Measurements from ENCODE around the gene MTUS2. TPM values are rescaled to one million over a fixed set of nuclear protein-coding genes. Genes with fewer than 3 reads are reported as not detected.
"Not testable (repeated sequence)": the region's sequence is repeated elsewhere in the genome, so short reads cannot be mapped to it uniquely, and the experiment has no call there.

The MTUS2 gene
- total RNA-seq, 1 donor: 0.10 TPM

DNA sequence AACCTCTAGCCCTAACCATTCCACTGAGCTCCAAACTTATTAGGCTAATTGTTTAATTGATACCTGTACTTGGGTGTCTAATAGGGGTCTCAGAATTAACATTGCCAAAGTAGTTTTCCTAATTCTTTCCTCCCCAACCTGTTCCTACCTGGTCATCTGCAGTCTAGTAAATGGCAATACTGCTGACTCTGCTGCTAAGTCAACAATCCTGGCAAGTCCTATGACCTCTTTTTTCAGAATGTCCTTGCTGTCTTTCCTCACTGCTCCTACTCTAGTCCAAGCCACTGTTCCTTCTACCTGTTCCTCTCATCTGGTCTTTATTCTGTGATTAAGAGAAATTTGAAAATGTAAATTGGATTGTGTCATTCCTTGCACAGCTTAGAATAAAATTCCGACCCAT, 143.9 kb downstream of the MTUS2 start:
- no peaks in the 10 kb centered on the region for H3K9me3 ChIP-seq (ENCODE audit: low read depth, low read length)
- H3K27me3 ChIP-seq (ENCODE audit: insufficient read depth, low read length): peaks cover 3% of the 10 kb centered on the region
- no peaks in the 10 kb centered on the region for H3K4me1 ChIP-seq (ENCODE audit: insufficient read depth, low read length)
- H3K4me3 ChIP-seq (ENCODE audit: low read length): no peak overlapping the region

DNA sequence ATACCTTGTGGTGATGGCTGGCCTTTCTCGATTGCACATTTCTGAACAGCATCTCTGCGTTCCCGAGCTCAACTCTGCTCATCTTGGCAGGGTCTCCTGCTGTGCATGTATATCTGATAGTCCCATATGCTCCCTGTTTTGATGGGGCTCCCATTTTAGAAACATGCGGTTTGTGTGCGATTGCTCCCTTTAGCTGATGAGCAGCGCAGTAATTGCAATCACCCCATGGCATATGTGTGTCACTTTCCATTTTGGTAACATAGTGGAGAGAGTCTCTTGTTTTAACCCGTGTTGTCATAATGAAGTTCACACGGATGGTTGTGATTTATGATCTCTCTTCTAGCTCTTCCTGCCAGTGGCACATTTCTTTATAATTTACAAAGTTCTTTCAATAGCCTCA, 144.7 kb downstream of the MTUS2 start:
- Histone ChIP-seq H3K4me3 (ENCODE audit: low read length) (no peak overlapping the region), H3K27me3 (ENCODE audit: insufficient read depth, low read length) (peaks cover 3% of the 10 kb centered on the region), H3K9me3 (ENCODE audit: low read depth, low read length) (no peaks in the 10 kb centered on the region), H3K4me1 (ENCODE audit: insufficient read depth, low read length) (no peaks in the 10 kb centered on the region)

DNA sequence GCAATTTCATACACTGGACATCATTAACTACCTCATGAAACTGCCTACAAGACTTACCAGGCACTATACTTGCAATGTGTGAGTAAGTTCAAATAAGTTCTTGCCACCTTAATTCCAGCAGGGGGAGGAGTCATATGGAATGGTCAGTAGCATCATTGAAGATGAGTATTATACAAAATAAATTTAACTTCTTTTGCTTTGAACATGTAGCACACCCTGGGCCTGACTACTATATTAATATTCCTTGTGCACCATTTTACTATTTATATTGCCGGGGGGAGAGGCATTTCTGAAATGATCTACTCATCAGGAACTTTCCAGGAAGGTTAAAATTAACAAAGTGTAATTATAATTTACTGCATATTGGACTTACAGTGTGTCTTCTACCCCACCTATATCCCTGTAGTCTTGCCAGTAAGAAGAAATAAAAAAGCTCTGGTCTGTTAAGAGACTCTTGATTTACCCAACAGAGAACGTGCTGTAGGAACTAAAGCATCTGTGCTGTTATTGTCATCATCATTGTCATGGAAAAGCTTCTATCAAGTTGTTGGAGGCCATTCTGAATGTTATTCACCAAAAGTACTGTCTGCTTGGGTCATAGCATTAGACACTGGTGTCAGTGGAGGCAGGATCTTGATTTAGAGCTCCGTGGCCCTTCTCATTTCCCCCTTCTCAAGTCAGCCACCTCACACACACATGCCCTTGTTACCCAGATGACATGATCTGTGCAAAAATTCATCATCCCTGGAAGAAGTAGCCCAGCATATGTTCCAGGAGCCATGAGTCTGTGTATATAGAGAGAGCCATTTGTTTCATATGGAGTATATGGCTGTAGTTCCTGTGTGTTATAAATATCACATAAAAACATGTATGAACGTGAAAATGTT, 147.1 kb downstream of the MTUS2 start:
- peaks cover 6% of the 10 kb centered on the region for H3K27me3 ChIP-seq (ENCODE audit: insufficient read depth, low read length)
- no peak overlapping the region for H3K4me3 ChIP-seq (ENCODE audit: low read length)
- H3K4me1 ChIP-seq (ENCODE audit: insufficient read depth, low read length): no peaks in the 10 kb centered on the region
- H3K9me3 ChIP-seq (ENCODE audit: low read depth, low read length): no peaks in the 10 kb centered on the region

DNA sequence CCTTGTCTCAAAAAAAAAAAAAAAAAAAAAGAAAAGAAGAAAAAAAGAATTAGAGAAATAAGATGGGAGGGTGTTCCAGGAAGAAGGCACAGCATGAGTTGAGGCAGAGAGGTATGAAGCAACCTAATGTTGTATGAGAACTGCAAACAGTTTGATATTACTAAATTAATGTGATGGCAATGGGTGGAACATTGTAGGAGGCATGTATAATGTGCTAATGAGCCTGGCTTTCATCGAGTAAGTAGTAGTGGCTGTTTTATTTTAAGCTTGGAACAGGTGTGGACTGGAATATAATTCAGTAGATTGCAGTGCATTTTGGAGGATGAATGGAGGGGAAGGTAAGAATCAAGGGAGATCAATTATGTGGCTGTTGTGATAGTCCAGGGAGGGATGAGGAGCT, 156.1 kb downstream of the MTUS2 start:
- H3K4me3 ChIP-seq (ENCODE audit: low read length): no peak overlapping the region
- H3K27me3 ChIP-seq (ENCODE audit: insufficient read depth, low read length): no peaks in the 10 kb centered on the region
- no peaks in the 10 kb centered on the region for H3K9me3 ChIP-seq (ENCODE audit: low read depth, low read length)
- no peaks in the 10 kb centered on the region for H3K4me1 ChIP-seq (ENCODE audit: insufficient read depth, low read length)

DNA sequence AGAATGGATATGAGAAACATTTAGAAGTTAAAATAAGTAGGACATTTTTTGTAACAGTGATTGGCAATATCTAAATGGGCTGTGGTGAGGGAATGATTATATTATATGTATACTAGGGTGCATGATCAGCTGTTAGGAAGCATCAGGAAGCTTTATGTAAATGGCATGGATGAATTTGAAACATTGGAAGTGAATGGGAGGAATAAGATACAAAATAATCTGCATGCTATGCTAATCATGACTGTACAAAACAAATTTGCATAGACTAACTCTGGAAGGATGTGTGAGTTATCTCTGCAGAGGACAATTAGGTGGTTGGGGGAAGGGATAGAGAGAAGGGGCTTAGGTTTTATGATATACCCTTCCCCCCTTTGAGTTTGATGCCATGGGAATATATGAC, 156.5 kb downstream of the MTUS2 start:
- H3K27me3 ChIP-seq (ENCODE audit: insufficient read depth, low read length): no peaks in the 10 kb centered on the region
- H3K4me3 ChIP-seq (ENCODE audit: low read length): no peak overlapping the region
- no peaks in the 10 kb centered on the region for H3K9me3 ChIP-seq (ENCODE audit: low read depth, low read length)
- no peaks in the 10 kb centered on the region for H3K4me1 ChIP-seq (ENCODE audit: insufficient read depth, low read length)

DNA sequence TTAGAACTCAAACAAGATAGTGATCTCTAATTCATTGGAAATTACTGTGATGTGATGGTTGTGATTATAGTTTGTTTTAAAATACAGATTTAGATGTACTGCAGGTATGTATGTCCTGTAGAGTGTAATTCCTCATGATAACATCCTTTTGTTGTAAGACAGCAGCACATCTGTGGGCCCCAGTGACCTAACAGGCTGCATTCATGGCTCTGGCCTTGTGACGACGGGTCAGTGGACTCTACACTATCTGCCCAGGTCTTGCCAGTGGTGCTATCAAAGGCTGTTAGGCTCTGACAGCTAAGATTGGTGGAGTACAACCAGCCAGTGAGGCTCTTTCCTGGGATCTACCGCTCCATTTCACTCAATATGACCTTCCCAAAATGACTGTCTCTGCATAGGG, 158.4 kb downstream of the MTUS2 start:
- Histone ChIP-seq H3K4me1 (ENCODE audit: insufficient read depth, low read length) (no peaks in the 10 kb centered on the region), H3K27me3 (ENCODE audit: insufficient read depth, low read length) (no peaks in the 10 kb centered on the region), H3K4me3 (ENCODE audit: low read length) (no peak overlapping the region), H3K9me3 (ENCODE audit: low read depth, low read length) (no peaks in the 10 kb centered on the region)

DNA sequence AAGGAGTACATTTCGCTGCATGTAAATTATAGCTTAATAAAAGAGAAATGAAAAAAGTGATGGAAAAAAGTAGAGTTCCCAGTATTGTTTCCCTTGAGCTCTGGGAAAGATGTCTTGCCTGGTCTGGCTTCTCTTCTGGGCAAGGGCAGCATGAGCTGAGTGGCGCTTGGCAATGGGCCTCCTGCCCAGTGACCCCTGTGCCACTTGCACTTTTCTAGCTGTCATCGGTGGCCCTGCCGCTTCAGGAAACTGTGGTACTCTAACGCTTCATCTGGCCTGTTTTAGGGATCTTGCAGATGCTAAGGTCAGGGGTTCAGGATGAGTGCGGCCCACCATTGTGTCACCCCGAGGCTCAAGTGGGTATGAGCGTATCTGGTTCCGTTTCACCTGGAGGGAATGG, 161.4 kb downstream of the MTUS2 start:
- Histone ChIP-seq H3K27me3 (ENCODE audit: insufficient read depth, low read length) (no peaks in the 10 kb centered on the region), H3K4me1 (ENCODE audit: insufficient read depth, low read length) (no peaks in the 10 kb centered on the region)

DNA sequence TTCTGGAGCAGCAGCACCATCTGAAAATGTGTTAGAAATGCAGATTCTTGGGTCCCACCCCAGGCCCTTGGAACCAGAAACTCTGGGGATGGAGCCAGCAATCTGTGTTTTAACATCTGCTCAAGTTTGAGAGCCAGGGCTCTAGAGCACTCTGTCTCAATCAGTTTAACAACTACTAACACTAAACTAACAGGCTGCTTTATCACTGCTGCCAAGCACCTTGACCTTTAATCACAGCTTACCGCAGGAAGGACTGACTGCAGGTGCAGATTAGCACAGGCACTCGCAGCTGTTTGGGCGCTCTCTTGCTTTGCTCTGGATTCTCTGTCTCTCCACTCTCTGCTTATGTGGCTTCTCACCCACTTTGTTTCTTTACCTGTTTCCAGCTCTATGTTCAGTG, 163.5 kb downstream of the MTUS2 start:
- no peaks in the 10 kb centered on the region for H3K9me3 ChIP-seq (ENCODE audit: low read depth, low read length)
- H3K27me3 ChIP-seq (ENCODE audit: insufficient read depth, low read length): no peaks in the 10 kb centered on the region
- H3K4me1 ChIP-seq (ENCODE audit: insufficient read depth, low read length): no peaks in the 10 kb centered on the region
- no peak overlapping the region for H3K4me3 ChIP-seq (ENCODE audit: low read length)

More for the DNA sequence above, 161.4 kb downstream of the MTUS2 start:
- H3K9me3 ChIP-seq (ENCODE audit: low read depth, low read length): no peaks in the 10 kb centered on the region
- no peak overlapping the region for H3K4me3 ChIP-seq (ENCODE audit: low read length)

DNA sequence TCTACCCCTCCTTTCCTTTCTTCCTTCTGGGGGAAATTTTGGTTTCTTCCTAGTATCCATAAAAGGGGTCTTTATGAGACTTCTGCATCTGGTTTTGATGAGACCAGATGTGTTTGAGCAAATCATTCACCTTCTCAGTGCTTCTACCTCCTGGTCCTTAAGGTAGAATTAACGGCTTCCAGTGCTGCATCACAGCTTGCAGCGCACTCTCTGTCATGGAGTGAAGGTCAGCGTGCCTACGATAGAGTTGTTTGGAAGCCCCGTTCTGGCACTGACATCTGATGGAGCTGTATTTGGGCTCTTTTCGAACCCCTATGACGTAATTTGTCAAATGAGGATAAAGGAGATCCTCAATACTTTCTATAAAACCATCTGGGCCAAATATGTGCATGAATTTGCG, 164.2 kb downstream of the MTUS2 start:
- no peaks in the 10 kb centered on the region for H3K4me1 ChIP-seq (ENCODE audit: insufficient read depth, low read length)
- no peaks in the 10 kb centered on the region for H3K27me3 ChIP-seq (ENCODE audit: insufficient read depth, low read length)
- no peaks in the 10 kb centered on the region for H3K9me3 ChIP-seq (ENCODE audit: low read depth, low read length)
- no peak overlapping the region for H3K4me3 ChIP-seq (ENCODE audit: low read length)

DNA sequence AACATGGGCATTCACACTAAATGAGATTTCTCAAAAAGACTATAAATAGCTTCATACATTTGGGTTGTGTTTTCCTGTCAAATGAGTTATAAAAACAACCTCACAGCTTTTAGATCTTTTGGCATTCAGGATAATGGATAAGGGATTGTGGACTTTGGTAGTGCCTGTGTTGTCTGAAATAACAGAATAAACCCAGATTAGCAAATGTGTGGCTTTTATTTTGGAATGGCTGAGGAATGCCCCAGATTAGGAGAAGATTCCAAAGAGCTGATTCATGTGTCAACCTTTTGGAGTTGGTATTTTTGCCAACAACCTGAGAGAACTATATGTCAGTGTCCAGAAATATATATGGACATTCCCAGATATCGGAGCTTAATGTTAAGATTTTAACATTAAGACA, 164.7 kb downstream of the MTUS2 start:
- Histone ChIP-seq H3K4me3 (ENCODE audit: low read length) (no peak overlapping the region), H3K27me3 (ENCODE audit: insufficient read depth, low read length) (no peaks in the 10 kb centered on the region), H3K9me3 (ENCODE audit: low read depth, low read length) (no peaks in the 10 kb centered on the region), H3K4me1 (ENCODE audit: insufficient read depth, low read length) (no peaks in the 10 kb centered on the region)

DNA sequence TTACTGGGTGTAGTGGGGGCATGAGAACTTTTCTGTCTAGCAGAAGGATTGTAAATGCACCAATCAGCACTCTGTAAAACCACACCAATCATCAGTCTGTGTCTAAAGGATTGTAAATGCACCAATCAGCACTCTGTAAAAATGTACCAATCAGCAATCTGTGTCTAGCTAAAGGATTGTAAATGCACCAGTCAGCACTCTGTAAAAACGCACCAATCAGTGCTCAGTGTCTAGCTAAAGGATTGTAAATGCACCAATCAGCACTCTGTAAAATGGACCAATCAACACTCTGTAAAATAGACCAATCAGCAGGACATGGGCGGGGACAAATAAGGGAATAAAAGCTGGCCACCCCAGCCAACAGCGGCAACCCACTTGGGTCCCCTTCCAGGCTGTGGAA, 170.2 kb downstream of the MTUS2 start:
- H3K4me3 ChIP-seq (ENCODE audit: low read length); H3K27me3 ChIP-seq (ENCODE audit: insufficient read depth, low read length); H3K9me3 ChIP-seq (ENCODE audit: low read depth, low read length); H3K4me1 ChIP-seq (ENCODE audit: insufficient read depth, low read length): not testable (repeated sequence)

DNA sequence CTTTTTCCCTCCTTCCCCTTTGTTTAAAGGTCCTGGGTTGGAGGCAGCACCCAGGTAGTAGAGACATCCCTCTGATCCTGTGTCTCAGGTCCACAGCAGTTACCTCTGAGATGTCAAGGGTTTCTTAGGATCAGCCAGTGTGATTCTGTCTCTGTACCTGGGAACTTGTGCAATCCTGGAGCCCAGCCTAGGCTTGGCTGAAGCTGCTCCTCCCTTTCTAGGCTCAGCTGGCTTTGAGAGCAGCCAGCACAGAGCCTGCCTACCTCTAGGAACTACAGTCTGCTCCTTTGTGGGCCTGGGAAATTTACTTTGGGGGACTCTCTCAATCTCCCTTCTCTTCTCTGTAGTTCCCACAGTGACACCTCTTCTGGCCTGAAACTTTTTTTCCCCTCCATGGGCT, 171.6 kb downstream of the MTUS2 start:
- no peaks in the 10 kb centered on the region for H3K9me3 ChIP-seq (ENCODE audit: low read depth, low read length)
- H3K4me3 ChIP-seq (ENCODE audit: low read length): no peak overlapping the region
- H3K27me3 ChIP-seq (ENCODE audit: insufficient read depth, low read length): no peaks in the 10 kb centered on the region
- no peaks in the 10 kb centered on the region for H3K4me1 ChIP-seq (ENCODE audit: insufficient read depth, low read length)

DNA sequence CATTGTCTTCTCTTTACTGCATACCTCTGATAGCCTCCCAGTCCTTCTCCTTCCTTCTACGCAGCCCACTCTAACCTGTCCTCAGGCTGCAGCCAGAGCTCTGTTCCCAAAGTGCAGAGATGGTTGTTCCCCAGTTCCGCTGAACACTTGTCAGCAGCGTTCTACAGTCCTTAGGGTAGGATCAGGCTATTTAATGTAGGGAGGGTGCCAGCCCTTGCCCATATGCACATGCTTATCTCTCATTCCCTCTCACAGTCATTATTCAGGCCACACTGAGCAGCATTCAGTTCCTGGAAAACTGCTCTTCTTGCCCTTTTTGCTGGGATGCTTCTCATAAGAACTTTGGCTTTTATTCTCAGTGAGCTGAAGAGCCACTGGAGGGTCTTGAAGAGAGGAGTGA, 180.7 kb downstream of the MTUS2 start:
- no peaks in the 10 kb centered on the region for H3K27me3 ChIP-seq (ENCODE audit: insufficient read depth, low read length)
- H3K4me1 ChIP-seq (ENCODE audit: insufficient read depth, low read length): no peaks in the 10 kb centered on the region
- H3K9me3 ChIP-seq (ENCODE audit: low read depth, low read length): no peaks in the 10 kb centered on the region
- H3K4me3 ChIP-seq (ENCODE audit: low read length): no peak overlapping the region

DNA sequence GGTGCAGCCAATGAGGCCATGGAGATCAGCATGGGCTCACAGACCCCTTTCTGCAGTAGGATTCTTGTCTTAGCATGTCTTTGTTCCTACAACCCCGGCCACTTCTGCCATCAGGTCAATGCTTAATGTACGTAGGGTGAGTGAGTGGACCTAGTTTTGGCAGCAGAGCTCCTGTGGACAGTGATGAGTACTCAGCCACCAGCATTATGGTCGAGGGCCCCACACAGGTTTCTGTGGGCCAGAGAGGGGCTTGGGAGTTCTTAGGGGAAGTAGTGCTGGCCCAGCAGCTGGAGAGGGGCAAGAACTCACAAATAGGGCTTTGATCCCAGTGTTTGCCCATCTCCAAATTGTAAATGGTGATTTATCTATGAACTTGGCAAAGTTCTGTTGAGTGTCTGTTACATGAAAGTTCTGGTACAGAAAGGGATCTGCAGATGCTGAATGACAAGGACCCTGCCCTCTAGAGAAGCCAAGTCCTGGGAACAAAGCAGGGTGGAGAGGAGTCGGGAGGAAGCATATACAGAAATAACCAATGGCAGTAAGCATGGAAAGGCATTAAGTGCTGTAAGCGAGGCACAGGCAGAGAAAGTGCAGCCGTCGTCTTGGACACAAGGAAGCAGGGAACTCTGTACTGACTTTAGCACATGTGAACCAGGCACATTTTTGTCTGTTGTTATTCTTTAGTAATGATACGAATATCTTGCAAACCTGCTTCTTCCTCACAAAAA, 185.1 kb downstream of the MTUS2 start:
- Histone ChIP-seq H3K27me3 (ENCODE audit: insufficient read depth, low read length) (no peaks in the 10 kb centered on the region), H3K4me1 (ENCODE audit: insufficient read depth, low read length) (no peaks in the 10 kb centered on the region), H3K4me3 (ENCODE audit: low read length) (no peak overlapping the region), H3K9me3 (ENCODE audit: low read depth, low read length) (no peaks in the 10 kb centered on the region)

DNA sequence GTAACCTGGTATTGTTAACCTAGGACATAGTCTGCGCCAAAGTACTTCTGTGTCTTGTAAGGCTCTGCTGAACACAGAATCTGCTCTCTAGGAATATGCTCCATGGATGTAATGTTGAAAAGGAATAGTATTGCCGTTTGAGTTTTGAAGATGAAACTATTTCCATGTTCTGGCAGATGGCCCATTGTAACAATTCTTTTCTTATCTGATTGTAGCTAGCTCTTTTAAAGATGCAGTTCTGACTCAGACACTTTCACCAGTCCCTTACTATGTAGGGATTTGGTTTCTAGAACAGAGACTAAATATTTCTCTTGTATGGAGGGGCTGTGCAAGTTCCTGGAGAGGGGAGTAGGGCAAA, 185.6 kb downstream of the MTUS2 start:
- Histone ChIP-seq H3K4me3 (ENCODE audit: low read length) (no peak overlapping the region), H3K9me3 (ENCODE audit: low read depth, low read length) (no peaks in the 10 kb centered on the region), H3K4me1 (ENCODE audit: insufficient read depth, low read length) (no peaks in the 10 kb centered on the region), H3K27me3 (ENCODE audit: insufficient read depth, low read length) (no peaks in the 10 kb centered on the region)

DNA sequence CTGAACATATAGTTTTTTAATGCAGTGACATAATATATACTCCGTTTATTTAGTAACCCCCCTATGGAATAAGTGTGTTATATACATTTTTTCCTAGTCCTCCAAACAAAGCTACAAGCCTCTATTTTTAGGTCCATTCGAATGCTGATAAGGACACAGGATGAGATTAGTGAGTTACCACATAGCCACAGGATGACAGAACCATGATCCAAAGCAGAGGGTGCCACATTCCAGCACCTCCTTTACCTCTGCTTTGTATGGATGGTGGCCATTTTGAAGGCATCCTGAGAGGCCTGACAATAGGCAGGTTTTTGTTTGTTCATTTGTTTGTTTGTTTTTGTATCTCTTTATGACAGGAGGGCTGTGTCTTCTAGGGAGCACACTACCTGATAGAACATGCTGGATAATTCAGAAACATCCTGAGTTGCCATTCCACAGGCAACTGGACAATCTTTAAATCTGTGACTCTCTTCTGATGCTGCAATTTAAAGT, 186.3 kb downstream of the MTUS2 start:
- Histone ChIP-seq H3K27me3 (ENCODE audit: insufficient read depth, low read length) (no peaks in the 10 kb centered on the region), H3K4me3 (ENCODE audit: low read length) (no peak overlapping the region), H3K9me3 (ENCODE audit: low read depth, low read length) (no peaks in the 10 kb centered on the region), H3K4me1 (ENCODE audit: insufficient read depth, low read length) (no peaks in the 10 kb centered on the region)
